Colon (tissue), 2 donors: ENCODE data around the gene DUOXA2.
"Not testable (repeated sequence)": the region's sequence is repeated elsewhere in the genome, so short reads cannot be mapped to it uniquely, and the experiment has no call there.

Experiments
- FAIRE-seq: peaks from 2 replicates; lab custom pipeline; 2012; peaks lifted over from hg19 to GRCh38; lab: Jason Lieb, UNC
- donor health status: control.
- donor health status: control.

The DUOXA2 gene

GRCh38 chr15:45117308-45118130, 3.4 kb downstream of the DUOXA2 start:
- no peak for FAIRE-seq

GRCh38 chr15:45118131-45118588, 4.0 kb downstream of the DUOXA2 start:
- no peak for FAIRE-seq

DNA sequence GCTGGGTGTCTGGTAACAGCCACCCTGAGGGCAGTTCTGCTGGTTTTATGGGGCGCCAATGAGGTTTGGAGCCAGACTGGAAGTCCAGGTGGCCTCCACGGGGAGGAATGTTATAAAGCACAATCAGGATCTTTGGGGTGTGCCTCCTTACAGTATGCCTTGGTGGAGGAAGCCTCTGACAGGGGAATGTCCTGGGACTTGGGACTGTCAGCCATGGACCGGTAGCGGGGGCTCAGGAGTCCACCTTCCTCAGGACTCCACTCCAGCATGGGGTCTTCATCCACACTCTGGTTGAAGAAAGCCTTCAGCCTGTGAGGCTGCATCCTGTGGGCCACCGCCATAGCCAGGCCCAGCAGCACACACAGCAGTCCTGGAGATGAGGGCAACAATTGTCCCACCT, 4.9 kb downstream of the DUOXA2 start:
- FAIRE-seq: no peak

GRCh38 chr15:45120081-45120972, 6.2 kb downstream of the DUOXA2 start:
- FAIRE-seq: no peak

DNA sequence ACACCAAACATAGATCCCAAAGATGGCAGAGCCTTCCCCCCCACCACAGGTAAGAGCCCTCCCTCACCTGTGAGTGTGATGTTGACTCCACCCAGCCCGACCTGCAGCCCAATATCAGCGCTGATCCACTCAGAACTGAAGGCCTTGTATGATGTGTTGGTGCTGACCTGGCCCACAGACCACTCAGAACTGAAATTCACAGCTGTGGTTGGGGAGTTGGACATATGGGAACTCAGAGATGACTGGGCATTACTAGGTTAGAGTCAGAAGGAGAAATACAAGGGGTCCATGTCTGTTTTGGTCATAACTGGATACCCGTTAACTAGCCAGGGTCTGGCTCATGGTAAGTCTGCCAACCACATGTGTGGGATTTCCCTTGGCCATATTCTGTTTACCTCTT, 6.9 kb downstream of the DUOXA2 start:
- FAIRE-seq: no peak

DNA sequence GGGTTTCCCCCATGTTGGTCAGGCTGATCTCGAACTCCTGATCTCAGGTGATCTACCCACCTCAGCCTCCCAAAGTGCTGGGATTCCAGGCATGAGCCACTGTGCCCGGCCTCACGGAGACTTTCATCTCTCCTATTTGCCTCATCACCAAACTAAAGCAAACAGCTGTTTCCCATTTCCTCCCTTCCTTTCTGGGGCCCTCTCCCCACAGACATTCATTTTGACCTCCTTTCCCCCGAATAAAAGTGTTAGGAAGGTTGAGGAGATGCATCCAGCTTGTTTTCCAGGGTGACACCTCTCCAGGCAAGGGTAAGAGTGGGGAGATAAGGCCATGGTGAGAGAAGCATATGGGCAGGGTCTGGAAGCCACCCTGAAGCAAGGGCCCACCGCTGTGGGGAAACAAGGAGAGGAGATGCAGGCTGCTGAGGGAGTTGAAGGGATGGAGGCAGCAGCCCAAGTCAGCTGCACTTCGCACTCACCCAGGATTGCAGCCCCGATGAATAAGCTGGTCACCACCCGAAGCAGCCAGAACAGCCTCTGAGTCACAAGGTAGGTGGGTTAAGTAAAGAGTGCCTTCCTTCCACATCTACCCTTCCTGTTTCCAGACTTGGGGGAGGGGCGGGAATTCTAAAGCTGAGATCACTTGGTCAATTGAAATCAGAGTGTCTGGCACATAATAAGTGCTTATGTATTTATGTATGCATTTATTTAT, 7.7 kb downstream of the DUOXA2 start:
- FAIRE-seq: no peak

- FAIRE-seq: no peak
These were observed 8.6 kb downstream of the DUOXA2 start for GRCh38 chr15:45122719-45123118.

- FAIRE-seq: no peak
These were observed 9.3 kb downstream of the DUOXA2 start for GRCh38 chr15:45123397-45123796.

DNA sequence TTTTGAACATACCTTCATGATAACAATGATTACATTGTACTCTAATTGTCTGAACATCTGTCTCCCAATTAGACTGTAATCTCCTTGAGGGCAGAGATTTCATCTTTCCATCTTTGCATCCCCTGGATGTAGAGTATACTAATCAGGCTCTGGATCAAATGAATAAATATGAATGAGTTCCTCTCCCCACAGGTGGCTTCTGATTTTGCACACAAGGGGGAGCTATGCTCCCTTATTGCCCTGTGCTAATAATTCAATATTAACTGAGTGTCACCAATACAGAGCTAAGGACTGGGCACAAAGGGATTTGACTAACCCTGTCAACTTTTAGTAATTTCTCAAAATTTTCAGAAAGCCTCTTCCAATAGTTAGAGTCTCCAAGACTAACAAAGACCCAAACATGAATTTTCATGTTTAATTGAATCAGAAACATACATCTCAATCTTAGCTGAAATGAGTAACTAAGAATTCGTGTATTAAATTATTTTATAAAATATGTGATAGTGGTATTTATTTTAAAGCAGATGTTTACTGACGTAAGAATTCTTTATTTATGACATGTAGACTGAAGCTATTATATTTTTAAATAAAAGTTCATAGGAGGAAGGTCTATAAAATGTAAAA, 12.5 kb downstream of the DUOXA2 start:
- FAIRE-seq: no peak

GRCh38 chr15:45128971-45129639, 15.0 kb downstream of the DUOXA2 start:
- FAIRE-seq: no peak

DNA sequence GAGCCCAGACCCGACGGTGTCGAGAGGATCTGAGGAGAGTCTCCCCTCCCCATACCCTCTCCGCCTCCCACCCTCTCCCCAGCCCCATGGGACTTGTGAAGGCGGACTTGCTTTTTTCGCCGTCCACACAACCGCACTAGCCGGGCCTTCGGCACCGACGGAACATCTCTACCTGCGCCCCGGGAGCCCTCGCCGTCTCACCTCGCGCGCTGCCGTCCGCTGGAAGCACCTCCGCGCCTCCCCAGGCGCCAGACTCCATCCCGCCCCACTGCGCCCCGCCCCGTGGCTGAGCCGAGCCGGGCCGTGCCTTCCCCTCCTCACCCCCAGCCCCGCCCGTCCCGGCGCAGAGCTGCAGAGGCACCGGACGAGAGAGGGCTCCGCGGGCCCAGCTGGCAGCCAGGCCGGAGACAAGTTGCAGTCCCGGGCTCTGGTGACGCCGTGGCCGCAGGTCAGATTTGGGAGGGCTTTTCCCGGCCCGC, 15.6 kb downstream of the DUOXA2 start, which contains the start of the genes DUOX1 and DUOXA1:
Gene DUOX1, plus strand, starts transcription at position 344 of the 479 bp plus-strand sequence. CDS start 1,973 bp downstream, outside the sequence.
Gene DUOXA1, minus strand, starts transcription at position 229 of the 479 bp plus-strand sequence. CDS start 6,865 bp downstream, outside the sequence.
- FAIRE-seq: no peak

- no peak for FAIRE-seq
These were observed 16.3 kb downstream of the DUOXA2 start for GRCh38 chr15:45130291-45131000.

GRCh38 chr15:45131510-45131909, 17.4 kb downstream of the DUOXA2 start:
- no peak for FAIRE-seq

GRCh38 chr15:45132844-45133560, 18.9 kb downstream of the DUOXA2 start:
- FAIRE-seq: no peak

DNA sequence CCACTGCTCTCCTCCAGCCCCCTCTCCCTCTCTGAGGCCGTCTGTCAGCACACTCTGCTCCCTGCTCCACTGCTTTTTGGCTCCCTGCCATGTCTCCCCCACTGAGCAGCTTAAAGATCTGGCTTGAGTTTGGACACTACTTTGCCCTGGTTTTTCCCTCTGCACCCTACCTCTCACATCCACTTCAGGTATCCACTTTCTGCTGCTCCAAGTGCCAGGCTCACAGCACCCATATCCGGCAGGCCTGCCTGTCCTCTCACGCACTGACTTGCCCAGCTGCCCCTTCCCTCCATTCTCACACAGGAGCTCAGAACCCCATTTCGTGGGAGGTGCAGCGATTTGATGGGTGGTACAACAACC, 19.4 kb downstream of the DUOXA2 start:
- FAIRE-seq: no peak

GRCh38 chr15:45134046-45134445, 19.9 kb downstream of the DUOXA2 start:
- no peak for FAIRE-seq

- FAIRE-seq: no peak
These were observed 20.8 kb downstream of the DUOXA2 start for GRCh38 chr15:45134682-45135604.

- FAIRE-seq: not testable (repeated sequence)
These were observed 21.7 kb downstream of the DUOXA2 start for GRCh38 chr15:45135705-45136377.
